Measurements from ENCODE around the gene DPPA2. TPM values are rescaled to one million over a fixed set of nuclear protein-coding genes. Genes with fewer than 3 reads are reported as not detected.
A peak's percentile ranks its signal among the peaks of the same experiment; 100 is the strongest.
"Not testable (repeated sequence)": the region's sequence is repeated elsewhere in the genome, so short reads cannot be mapped to it uniquely, and the experiment has no call there.

DPPA2 gene
- 0.86 and 1.1 TPM in 2 replicates for total RNA-seq
- long read RNA-seq, partial matches to known transcripts = 0 of 1 reads
- long read RNA-seq, other reads (novel, unspliced or antisense) = 1 of 1 reads

- no peaks in the 10 kb centered on the region for H3K27me3 Mint-ChIP-seq (ENCODE audit: low read depth)
- no peak within 1 kb of the TSS for H3K27ac Mint-ChIP-seq (ENCODE audit: unreplicated experiment)
- H3K9me3 Mint-ChIP-seq = no peaks in the 10 kb centered on the region
These were observed at the start of gene DPPA2 for GRCh38 chr3:109316162-109316730. Gene DPPA2 (minus strand): TSS chr3:109316517. CDS start chr3:109314542, 1,975 bp downstream.

GRCh38 chr3:109364088-109364487 lies 47.8 kb upstream of the DPPA2 start:
- Mint-ChIP-seq H3K9me3 (no peaks in the 10 kb centered on the region), H3K4me1 (no peaks in the 10 kb centered on the region), H3K36me3 (ENCODE audit: low read depth) (no peaks in the 10 kb centered on the region), H3K27ac (ENCODE audit: unreplicated experiment) (no peak overlapping the region), H3K27me3 (ENCODE audit: low read depth) (no peaks in the 10 kb centered on the region), H3K4me3 (no peak overlapping the region)
- TF ChIP-seq CTCF (conservative IDR thresholded peaks at IDR 0.05) = no peak
- no peak for DNase-seq (ENCODE audit: low read depth, low spot score)

More at GRCh38 chr3:109316162-109316730, at the start of gene DPPA2:
- no peak for DNase-seq (ENCODE audit: low read depth, low spot score)
- no peak within 1 kb of the TSS for H3K4me3 Mint-ChIP-seq
- peaks cover 3% of the 10 kb centered on the region for H3K36me3 Mint-ChIP-seq (ENCODE audit: low read depth)
- no peak for TF ChIP-seq CTCF (conservative IDR thresholded peaks at IDR 0.05)
- peaks cover 5% of the 10 kb centered on the region for H3K4me1 Mint-ChIP-seq

GRCh38 chr3:109363634-109364033 lies 47.3 kb upstream of the DPPA2 start:
- no peak overlapping the region for H3K27ac Mint-ChIP-seq (ENCODE audit: unreplicated experiment)
- no peak overlapping the region for H3K4me3 Mint-ChIP-seq
- H3K9me3 Mint-ChIP-seq = no peaks in the 10 kb centered on the region

GRCh38 chr3:109362823-109363222 lies 46.5 kb upstream of the DPPA2 start:
- Mint-ChIP-seq H3K36me3 (ENCODE audit: low read depth) (no peaks in the 10 kb centered on the region), H3K4me1 (no peaks in the 10 kb centered on the region), H3K27me3 (ENCODE audit: low read depth) (no peaks in the 10 kb centered on the region), H3K4me3 (no peak overlapping the region), H3K9me3 (no peaks in the 10 kb centered on the region), H3K27ac (ENCODE audit: unreplicated experiment) (no peak overlapping the region)
- no peak for TF ChIP-seq CTCF (conservative IDR thresholded peaks at IDR 0.05)
- no peak for DNase-seq (ENCODE audit: low read depth, low spot score)

More at GRCh38 chr3:109363634-109364033, 47.3 kb upstream of the DPPA2 start:
- H3K27me3 Mint-ChIP-seq (ENCODE audit: low read depth) = no peaks in the 10 kb centered on the region
- no peak for TF ChIP-seq CTCF (conservative IDR thresholded peaks at IDR 0.05)
- no peaks in the 10 kb centered on the region for H3K36me3 Mint-ChIP-seq (ENCODE audit: low read depth)
- DNase-seq (ENCODE audit: low read depth, low spot score) = no peak
- H3K4me1 Mint-ChIP-seq = no peaks in the 10 kb centered on the region

- not testable (repeated sequence) for H3K36me3 Mint-ChIP-seq (ENCODE audit: low read depth); H3K9me3 Mint-ChIP-seq; H3K27me3 Mint-ChIP-seq (ENCODE audit: low read depth); H3K27ac Mint-ChIP-seq (ENCODE audit: unreplicated experiment); H3K4me3 Mint-ChIP-seq; DNase-seq (ENCODE audit: low read depth, low spot score)
- peaks cover 36% of the 10 kb centered on the region for H3K4me1 Mint-ChIP-seq
These were observed 42.5 kb upstream of the DPPA2 start for GRCh38 chr3:109358809-109359208.

- peak overlapping the region; percentile 34 for H3K4me3 Mint-ChIP-seq
- H3K27ac Mint-ChIP-seq (ENCODE audit: unreplicated experiment) = peak overlapping the region; percentile 85
- no peak for TF ChIP-seq CTCF (conservative IDR thresholded peaks at IDR 0.05)
- no peaks in the 10 kb centered on the region for H3K36me3 Mint-ChIP-seq (ENCODE audit: low read depth)
- no peaks in the 10 kb centered on the region for H3K27me3 Mint-ChIP-seq (ENCODE audit: low read depth)
- DNase-seq (ENCODE audit: low read depth, low spot score) = no peak
- peaks cover 51% of the 10 kb centered on the region for H3K4me1 Mint-ChIP-seq
- no peaks in the 10 kb centered on the region for H3K9me3 Mint-ChIP-seq
These were observed 40.3 kb upstream of the DPPA2 start for GRCh38 chr3:109356442-109357155.

Measured in neural crest cell (in vitro differentiated cells).